ELR (cell line): ENCODE measurements around the gene TICRR.
A peak's percentile ranks its signal among the peaks of the same experiment; 100 is the strongest.
"Not testable (repeated sequence)": the region's sequence is repeated elsewhere in the genome, so short reads cannot be mapped to it uniquely, and the experiment has no call there.

Experiments
- DNase-seq: peaks from one replicate; pipeline ENCODE4 v3.0.0-alpha.2; 2015; ENCODE audit warnings: low read depth

TICRR gene, protein sequence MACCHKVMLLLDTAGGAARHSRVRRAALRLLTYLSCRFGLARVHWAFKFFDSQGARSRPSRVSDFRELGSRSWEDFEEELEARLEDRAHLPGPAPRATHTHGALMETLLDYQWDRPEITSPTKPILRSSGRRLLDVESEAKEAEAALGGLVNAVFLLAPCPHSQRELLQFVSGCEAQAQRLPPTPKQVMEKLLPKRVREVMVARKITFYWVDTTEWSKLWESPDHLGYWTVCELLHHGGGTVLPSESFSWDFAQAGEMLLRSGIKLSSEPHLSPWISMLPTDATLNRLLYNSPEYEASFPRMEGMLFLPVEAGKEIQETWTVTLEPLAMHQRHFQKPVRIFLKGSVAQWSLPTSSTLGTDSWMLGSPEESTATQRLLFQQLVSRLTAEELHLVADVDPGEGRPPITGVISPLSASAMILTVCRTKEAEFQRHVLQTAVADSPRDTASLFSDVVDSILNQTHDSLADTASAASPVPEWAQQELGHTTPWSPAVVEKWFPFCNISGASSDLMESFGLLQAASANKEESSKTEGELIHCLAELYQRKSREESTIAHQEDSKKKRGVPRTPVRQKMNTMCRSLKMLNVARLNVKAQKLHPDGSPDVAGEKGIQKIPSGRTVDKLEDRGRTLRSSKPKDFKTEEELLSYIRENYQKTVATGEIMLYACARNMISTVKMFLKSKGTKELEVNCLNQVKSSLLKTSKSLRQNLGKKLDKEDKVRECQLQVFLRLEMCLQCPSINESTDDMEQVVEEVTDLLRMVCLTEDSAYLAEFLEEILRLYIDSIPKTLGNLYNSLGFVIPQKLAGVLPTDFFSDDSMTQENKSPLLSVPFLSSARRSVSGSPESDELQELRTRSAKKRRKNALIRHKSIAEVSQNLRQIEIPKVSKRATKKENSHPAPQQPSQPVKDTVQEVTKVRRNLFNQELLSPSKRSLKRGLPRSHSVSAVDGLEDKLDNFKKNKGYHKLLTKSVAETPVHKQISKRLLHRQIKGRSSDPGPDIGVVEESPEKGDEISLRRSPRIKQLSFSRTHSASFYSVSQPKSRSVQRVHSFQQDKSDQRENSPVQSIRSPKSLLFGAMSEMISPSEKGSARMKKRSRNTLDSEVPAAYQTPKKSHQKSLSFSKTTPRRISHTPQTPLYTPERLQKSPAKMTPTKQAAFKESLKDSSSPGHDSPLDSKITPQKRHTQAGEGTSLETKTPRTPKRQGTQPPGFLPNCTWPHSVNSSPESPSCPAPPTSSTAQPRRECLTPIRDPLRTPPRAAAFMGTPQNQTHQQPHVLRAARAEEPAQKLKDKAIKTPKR (N-terminal part only)

DNA sequence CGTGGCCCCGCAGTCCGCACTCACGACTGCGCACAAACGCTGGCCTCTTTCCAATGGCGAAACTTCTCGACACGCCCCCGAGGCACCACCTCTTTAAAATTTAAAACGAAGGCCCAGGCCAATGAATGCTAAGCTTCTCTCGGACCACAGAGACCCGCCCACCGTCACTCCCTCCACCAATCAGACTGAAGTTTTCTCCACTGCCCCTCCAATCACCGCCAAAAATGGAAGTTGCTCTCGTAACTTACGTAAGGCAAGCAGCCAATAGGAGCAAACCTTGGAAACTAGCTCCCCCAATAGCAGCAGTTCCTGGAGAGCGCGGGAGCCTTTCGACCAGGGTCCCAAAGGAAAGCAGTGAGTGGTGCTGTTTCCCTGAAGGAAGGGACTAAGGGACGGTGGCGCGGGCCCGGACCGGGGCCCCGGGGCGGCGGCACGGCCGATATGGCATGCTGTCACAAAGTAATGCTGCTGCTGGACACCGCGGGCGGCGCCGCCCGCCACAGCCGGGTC lies at the start of gene TICRR:
Gene TICRR, plus strand, starts transcription at position 324 of the 510 bp plus-strand sequence. Its CDS starts 118 bp downstream, at position 442.
- DNase-seq, result peak; percentile 99

DNA sequence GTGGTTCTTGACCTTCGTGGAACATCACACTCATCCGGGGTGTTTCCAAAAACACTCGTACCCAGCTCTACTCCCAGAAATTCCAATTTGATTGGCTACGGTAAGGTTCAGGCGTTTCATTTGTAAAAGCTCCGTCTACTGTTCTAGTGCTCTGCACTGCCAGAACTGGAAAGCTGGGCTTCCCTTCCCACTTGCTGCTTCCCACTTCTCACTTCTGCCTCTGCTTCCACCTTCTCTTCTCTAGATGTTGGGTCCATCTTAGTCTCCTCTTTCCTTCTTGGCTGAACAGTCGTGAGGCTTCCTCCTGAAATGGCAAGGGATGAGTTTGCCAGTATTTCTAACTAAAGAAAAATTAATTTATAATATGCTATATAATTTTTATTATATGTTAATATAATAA lies 49.1 kb upstream of the TICRR start:
- no peak for DNase-seq

DNA sequence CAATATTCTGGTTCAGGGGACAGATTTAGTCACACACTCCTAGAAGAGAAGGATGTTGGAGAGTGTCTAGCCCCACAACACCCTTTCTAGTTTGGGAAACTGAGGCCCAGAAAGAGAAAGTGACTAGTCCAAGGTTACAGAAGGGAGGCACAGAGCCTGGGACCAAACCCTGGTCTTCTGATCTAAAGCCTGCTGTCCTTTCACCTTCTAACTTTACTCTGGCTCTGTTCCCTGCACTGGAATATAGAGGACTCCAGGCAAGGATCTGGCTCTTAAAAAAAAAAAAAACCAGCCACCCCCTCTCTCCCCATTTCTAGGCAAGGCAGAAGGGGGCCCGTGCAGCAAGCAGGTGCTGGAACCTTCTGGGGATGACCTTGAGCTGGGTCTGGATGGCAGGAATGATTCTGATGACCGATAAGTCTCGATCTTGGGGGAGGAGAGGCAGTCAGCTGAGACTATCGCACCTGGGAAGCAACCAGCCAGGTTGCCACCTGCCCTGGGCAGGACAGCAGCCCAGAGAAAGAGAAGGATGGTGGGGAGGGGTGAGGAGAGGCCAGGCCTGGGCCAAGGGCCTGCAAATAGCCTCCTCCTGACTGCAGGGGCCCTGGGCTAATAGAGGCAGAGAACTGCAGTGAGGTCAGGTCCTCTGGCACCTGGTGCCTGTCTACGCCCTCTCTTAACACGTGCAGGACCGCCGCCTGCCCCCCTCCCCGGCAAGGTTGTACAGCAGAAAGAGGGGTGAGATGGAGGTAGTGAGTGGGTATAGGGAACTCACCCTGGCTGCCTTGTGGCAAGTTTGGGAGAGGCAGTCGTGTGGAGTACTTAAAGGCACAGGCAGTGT lies 48.4 kb upstream of the TICRR start:
- no peak for DNase-seq

DNA sequence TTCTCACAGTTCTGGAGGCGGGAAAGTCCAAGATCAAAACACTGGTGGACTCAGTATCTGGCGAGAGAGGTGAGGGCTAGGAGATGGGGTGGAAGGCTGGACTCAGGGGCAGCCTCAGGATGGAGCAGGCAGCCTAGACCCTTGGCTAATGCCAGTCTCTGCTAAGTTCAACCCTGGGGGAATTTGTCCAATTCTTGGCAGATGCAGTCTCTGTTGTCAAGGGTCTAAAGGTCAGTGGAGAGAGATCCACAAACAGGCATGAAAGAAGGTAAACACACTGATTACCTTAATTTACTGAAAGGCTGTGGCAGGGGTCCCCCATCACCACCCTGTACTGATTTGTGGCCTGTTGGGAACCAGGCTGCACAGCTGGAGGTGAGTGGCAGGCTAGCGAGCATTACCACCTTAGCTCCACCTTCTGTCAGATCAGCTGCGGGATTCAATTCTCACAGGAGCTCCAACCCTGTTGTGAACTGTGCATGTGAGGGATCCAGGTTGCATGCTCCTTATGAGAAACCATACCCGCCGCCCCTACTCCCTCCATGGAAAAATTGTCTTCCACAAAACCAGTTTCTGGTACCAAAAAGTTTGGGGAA lies 46.4 kb upstream of the TICRR start:
- DNase-seq, result no peak

DNA sequence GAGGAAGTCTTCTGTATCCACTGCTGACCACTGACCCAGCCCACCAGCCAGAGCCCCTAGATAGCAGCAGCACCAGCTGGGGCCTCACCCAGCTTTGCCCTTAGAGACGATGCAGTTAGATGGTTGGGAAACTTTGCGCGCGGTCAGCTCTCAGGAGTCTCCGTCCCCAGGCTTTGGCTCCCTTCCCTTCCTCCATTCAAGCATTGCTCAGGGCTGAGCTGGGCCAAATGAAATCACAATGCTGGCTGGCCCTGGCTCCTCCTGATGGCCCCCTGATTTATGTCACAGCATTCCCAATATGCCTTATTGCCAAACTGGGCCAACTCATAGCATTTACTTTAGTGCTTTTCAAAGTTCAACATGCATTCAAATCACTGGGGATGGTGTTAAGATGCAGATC lies 44.3 kb upstream of the TICRR start:
- no peak for DNase-seq

DNA sequence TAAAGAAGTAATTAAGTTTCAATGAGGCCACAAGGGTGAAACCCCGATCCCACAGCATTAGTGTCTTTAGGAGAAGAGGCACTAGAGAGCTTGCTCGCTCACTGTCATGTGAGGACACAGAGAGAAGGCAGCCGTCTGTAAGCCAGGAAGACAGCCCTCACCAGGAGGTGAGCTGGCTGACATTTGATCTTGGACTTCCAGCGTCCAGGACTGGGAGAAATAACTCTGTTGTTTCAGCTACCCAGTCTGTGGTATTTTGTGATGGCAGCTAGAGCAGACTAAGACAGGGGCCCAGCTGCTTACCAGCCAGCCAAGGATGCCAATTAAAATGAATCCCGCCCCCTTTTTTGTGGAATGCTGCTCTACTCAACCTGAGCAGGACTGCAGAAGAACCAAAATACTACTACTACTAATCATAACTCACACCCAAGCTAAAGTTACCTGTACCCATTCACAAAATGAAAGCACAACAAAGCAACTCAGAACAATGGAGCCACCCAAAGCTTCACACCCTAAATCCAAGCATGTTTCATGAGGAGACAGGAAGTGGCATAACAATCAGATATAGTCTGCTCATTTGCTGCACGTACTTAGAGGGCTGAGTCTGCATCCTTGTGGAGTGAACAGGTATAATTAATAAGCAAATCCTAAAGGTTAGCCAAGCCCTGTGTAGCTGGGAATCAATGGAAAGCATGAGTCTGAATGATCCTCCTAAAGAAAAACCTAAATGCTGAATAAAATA lies 43.3 kb upstream of the TICRR start:
- DNase-seq, result peak; percentile 22

DNA sequence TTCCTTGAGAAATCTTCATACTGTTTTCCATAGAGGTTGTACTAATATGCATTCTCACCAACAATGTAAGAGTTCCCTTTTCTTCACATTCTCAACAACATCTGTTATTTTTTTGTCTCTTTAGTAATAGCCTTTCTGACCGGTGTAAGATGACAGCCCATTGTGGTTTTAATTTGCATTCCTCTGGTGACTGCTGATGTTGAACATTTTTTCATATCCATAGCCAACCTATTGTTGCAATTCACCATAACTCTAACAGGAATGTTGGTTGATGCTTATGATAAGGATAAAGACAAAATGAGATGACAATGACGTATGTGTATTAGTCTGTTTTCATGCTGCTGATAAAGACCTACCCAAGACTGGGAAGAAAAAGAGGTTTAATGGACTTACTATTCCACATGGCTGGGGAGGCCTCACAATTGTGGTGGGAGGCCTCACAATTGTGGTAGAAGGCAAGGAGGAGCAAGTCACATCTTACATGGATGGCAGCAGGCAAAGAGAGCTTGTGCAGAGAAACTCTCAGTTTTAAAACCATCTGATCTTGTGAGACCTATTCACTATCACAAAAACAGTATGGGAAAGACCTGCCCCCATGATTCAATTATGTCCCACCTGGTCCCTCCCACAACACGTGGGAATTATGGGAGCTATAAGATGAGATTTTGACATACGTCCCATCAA lies 41.3 kb upstream of the TICRR start:
- no peak for DNase-seq

DNA sequence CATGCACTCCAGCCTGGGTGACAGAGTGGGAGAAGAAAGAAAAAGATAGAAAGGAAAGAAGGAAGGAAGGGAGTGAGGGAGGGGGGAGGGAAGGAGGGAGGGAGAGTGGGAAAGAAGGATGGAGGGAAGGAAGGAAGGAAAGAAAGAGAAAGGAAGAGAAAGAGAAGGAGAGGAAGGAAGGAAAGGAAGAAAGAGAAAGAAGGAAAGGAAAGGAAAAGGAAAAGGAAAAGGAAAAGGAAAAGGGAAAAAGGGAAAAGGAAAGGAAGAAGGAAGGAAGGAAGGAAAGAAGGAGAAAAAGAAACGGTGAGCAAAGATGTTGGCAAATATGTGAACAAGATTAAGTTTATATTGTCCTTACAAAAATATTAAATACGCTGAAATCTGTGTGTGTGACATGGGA lies 36.2 kb upstream of the TICRR start:
- DNase-seq, result no peak

DNA sequence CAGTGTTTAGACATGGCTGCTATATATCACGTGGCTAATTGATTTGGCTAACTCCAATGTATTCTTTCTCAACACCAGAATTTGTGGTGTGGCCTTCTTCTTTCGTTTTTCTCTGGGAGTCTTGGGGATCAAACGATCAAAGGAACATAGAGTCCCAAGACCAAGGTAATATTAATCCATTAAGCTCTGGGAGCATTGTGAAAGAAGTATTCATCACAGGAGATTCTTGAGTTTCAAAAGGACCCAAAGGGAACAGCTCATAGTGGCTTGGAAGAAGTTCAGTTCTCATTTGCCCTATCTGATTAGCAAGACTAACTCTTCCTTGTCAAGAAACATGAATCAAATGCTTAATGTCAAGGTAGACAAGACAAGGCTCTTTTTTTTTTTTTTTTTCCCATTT lies 32.9 kb upstream of the TICRR start:
- DNase-seq, result no peak

DNA sequence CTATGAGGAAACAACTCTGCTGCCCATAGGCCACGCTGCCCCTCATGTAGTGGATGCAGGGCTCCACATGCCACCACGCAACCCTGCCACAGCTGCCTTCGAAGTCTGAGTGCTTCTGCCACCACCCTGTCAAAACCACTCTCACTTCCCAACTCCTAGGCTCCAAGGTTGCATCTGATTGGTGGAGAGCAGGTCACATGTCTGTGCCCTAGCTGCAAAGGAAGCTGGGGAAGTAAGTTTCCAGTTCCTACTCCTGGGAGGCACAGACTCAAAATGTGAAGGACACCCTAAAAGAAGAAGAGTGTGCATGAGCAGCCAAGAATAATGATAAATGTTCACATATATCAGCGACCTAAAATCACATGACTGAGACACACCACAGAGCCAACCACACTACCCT lies 31.9 kb upstream of the TICRR start:
- DNase-seq, result no peak

DNA sequence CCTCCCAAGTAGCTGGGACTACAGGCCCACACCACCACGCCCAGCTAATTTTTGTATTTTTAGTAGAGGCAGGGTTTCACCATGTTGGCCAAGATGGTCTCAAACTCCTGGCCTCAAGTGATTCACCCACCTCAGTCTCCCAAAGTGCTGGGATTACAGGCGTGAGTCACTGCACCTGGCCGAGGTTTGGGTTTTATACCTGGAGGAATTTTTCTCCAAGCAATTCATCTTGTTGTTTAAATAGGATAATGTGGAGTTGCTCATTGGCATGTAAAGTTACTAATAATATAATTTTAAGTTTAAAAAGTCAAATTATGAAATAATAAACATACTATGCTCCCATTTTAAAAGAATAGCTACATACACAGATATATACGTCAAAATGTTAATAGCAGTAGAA lies 26.1 kb upstream of the TICRR start:
- not testable (repeated sequence) for DNase-seq

DNA sequence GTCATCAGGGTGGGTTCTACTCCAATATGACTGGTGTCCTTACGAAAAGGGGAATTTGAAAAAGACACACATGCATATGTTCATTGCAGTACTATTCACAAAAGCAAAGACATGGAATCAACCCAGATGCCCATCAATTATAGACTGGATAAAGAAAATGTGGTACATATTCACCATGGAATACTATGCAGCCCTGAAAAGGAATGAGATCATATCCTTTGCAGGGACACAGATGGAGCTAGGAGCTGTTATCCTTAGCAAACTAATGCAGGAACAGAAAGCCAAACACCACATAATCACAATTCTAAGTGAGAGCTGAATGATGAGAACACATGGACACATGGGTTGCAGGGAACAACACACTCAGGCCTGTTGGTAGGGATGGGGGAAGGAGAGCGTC lies 24.8 kb upstream of the TICRR start:
- DNase-seq, result no peak

DNA sequence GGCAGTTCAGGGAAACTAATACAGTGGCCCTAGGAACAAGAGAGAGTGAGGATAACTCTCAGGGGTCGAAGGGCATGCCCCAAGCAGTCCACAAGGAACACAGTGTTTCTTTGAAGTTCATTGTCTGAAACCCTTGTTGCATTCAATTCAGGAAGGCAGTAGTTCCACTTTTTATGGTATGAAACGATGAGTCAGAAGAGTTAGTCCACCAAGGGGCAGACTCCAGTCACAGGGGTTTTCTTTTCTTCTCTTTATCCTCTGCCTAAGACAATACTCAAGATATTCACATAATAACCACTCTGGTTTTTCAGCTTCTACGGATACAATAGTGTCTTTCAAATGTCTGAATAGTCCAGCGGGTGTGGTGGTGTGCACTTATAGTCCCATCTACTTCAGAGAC lies 23.7 kb upstream of the TICRR start:
- no peak for DNase-seq

DNA sequence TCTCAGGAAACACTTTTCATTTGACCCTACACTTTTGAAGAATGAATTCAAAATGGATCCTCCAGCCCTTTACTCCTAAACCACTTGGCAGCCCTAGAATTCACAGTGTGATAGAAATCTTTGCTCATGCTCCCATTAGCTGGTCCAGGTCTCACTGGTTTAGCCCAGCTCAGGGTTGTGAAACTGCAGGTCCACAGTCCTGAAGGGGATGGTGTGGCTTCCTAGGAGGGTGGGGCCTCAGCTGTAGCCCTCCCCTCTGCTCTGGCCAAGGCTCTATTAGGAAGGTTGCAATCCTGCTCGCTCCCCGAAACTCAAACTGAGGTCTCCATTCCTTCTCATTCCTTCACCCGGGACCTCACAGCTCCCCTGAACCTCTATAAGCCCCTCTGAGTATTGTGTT lies 21.6 kb upstream of the TICRR start:
- DNase-seq, result no peak

DNA sequence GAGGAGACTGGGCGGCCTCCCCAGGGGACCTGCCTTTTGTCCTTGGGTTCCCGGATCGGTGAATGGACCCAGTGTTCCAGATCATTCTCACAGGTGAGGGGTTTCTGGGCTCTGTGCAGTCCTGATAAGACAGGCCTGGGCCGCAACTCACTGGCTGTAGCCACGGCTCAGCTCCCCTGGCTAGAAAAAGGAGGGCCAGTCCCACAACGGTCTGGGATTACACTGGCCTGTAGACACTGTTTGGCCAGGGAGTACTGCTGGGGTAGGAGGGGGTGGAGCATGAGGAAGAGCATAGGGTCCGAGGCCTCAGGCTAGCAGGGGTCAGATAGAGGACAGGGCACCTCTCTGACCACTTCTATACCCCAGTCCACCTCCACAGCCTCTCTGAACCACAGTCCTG lies 21.0 kb upstream of the TICRR start:
- no peak for DNase-seq

DNA sequence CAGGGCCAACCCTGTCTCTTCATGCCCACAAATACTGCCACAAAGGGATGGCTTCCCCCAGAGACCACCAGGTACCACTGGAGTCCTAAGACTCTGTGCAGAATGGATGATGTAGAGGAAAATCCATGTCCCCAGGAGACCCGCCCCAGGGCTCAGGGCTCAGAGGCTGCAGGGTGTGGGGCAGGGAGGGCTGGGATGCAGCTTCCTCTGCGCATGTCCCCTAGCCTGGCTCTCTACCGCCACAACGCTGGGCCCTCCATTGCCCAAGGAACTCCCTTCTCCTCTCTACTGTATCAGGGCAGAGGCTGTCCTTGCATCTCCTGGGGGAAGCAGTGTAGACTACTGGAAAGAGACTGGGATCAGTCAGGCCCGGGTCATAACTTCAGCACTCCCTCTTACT lies 19.5 kb upstream of the TICRR start:
- no peak for DNase-seq

DNA sequence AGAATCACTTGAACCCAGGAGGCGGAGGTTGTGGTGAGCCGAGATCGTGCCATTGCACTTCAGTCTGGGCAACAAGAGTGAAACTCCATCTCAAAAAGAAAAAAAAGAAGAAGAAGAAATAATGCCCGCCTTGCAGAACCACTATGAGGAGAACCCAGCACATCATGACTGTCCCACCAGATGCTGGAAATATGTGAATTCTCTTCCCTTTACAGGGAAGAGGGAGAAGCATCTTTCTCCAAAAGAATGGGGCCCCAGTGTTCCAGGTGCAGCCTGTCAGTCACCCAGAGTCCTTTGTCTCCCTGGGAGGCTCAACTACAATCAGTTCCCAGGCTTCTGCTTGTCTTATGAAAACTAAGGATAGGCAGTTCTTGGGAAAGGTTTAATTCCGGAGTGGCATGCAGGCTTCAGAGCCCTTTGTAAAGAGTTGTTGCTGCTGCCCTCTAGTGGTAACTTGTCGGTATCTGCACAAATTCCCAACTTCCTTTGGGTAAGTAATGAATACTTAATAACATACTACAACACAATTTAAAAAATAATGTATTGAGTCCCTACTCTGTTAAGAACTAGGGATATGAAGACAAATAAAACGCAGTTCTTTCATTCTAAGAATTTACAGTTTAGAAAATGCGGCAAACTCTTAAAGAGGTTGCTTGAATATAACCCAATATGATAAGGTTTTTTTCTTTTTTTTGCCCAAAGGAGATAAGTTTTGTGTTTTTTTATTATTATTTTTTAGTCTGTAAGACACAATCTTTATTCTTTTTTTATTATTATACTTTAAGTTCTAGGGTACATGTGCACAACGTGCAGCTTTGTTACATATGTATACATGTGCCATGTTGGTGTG lies 18.6 kb upstream of the TICRR start:
- peak; percentile 80 for DNase-seq

DNA sequence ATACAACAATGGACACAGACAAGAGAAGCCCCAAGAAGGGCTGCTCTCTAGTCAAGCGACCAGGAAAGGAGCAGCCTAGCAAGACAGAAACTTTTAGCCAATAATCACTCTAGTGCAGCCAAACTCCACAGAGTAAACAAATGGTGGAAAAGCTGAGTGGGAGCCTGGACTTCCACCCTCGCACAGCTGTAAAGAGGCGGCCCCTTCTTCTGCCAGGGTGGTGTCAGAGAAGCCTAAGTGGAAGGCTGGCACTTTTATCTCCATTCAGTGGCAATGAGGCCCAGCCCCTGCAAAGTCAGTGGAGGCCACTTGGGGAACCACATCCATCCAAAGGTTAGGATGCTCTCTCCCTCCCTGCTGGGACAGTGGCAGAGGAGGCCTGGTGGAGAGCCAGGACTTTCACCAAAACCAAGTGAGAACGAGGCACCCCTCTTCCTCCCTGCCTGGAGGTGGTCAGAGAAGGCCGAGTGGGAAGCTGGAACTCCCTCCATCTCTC lies 15.5 kb upstream of the TICRR start:
- DNase-seq, result no peak
